ENCODE data around the gene DIS3L.
"Not testable (repeated sequence)": the region's sequence is repeated elsewhere in the genome, so short reads cannot be mapped to it uniquely, and the experiment has no call there.

DIS3L gene

GRCh38 chr15:66310786-66311185, 17.4 kb downstream of the DIS3L start:
- DNase-seq (ENCODE audit: low read depth): no peak

DNA sequence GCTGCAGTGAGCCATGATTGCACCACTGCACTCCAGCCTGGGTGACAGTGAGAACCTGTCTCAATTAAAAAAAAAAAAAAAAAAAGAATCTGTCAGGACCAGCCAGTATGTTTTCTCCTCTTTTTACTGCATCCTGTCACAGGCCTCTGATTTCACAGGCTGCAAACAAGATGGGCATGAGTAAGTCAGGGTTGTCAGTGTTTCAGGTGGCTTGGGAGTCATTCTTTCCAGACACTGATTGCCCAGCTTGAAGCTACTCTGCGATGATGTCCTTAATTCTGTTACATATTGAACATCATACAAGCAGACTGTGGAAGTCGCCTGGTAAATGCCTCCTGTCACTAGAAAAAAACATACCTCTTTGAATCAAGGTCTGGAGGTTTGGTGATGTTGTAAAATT, 18.8 kb downstream of the DIS3L start:
- DNase-seq (ENCODE audit: low read depth): no peak

GRCh38 chr15:66323312-66323928, 30.1 kb downstream of the DIS3L start:
- DNase-seq (ENCODE audit: low read depth): no peak

DNA sequence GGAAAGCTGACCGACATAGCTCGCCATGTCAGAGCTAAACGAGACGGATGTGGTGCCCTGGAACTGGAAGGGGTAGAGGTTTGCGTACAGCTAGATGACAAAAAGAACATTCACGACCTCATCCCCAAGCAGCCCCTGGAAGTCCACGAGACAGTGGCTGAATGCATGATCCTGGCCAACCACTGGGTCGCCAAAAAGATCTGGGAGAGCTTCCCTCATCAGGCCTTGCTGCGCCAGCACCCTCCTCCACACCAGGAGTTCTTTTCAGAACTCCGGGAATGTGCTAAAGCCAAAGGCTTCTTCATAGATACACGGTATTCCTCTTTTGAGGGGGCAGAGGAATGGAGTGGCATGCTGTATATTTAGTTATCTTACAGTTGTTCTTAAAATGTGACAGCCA, 32.7 kb downstream of the DIS3L start:
- DNase-seq (ENCODE audit: low read depth): no peak

- no peak for DNase-seq (ENCODE audit: low read depth)
Observed at GRCh38 chr15:66327736-66328135, 34.4 kb downstream of the DIS3L start.

- DNase-seq (ENCODE audit: low read depth): no peak
Observed at GRCh38 chr15:66328771-66329170, 35.4 kb downstream of the DIS3L start.

GRCh38 chr15:66348530-66348929, 55.2 kb downstream of the DIS3L start:
- DNase-seq (ENCODE audit: low read depth): not testable (repeated sequence)

DNA sequence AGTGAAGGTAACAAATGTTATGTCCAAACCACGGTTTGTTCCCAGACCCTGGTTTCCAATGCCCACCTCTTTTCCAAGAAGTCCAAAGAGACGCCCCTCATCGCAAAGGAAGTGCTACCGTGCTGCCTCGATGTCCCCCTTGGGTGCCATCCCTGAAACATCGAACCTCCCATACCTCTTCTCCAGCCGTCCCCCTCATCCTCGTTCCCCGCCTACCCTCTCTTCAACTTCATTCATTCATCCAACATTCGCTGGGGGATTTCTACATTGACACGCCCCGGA, 62.6 kb downstream of the DIS3L start:
- DNase-seq (ENCODE audit: low read depth): no peak

GRCh38 chr15:66356359-66357236, 63.2 kb downstream of the DIS3L start, which contains the start of gene TIPIN:
Gene TIPIN, minus strand, starts transcription at chr15:66356685. Its CDS starts 3,738 bp downstream, at chr15:66352947.
- peak; percentile 96 for DNase-seq (ENCODE audit: low read depth)

DNA sequence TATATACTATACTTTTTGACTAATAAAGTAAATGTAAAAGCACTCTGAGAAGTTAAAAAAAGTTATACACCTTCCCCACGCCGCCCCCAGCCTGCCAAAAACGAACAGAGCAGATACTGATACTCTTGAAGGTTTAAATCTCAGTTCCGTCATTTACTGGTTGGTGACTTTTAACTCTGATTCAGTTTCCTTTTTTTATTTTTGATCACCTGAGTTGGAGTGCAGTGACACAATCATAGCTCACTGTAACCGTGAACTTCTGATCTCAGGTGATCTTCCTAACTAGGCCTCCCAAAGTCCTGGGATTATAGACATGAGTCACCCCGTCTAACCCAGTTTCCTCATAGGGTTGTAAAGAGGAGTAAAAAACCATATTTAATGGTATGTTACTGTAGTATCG, 66.4 kb downstream of the DIS3L start:
- DNase-seq (ENCODE audit: low read depth): no peak

DNA sequence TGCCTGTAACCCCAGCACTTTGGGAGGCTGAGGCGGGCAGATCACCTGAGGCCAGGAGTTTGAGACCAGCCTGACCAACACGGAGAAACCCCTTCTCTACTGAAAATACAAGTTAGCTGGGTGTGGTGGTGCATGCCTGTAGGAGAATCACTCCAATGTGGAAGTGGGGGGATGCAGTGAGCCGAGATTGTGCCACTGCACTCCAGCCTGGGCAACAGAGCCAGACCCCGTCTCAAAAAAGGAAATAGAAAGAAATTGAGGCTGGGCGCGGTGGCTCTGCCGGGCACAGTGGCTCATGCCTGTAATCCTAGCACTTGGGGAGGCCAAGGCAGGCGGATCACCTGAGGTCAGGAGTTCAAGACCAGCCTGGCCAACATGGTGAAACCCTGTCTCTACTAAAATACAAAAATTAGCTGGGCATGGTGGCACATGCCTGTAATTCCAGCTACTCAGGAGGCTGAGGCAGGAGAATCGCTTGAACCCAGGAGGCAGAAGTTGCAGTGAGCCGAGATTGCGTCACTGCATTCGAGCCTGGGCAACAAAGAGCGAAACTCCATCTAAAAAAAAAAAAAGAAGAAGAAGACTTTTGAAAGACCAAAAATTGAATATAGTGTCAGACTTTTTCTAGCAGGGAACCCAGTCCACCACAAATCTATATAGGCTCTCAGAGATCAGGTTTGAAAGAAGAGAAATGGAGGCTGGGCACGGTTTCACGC, 68.5 kb downstream of the DIS3L start:
- DNase-seq (ENCODE audit: low read depth): not testable (repeated sequence)

DNA sequence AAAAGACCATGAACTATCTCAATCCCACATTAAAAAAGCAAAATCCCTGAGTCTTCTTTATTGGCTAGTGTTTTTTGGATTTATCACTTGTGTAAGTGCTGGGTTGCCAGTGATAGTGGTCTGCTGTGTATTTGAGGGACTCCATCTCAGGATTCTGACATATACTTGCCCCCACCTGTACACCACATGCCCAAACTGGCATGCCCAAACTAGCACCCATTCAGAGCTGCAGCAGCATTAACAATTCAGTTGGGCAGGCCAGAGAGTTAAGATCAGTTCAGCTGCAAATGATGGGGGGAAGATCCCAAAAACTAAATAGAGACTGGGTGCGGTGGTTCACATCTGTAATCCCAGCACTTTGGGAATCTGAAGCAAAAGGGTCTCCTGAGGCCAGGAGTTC, 69.4 kb downstream of the DIS3L start:
- DNase-seq (ENCODE audit: low read depth): no peak

DNA sequence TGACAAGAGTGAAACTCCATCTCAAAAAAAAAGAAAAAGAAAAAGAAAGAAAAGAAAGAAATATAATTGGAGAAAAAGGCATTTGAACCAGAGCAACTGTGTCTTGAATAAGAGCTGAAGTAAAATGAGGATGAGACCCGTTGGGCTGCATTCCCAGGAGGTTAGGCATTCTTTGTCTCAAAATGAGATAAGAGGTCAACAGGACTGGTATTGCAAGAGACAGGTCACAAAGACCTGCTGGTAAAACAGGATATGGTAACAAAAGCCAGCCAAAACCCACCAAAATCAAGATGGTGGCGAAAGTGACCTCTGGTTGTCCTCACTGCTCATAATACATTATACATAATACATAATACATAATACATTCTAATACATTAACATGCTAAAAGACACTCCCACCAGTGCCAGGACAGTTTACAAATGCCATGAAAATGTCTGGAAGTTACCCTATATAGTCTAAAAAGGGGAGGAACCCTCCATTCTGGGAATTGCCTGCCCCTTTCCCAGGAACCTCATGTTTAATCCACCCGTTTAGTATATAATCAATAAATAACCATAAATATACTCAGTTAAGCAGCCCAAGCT, 71.7 kb downstream of the DIS3L start:
- no peak for DNase-seq (ENCODE audit: low read depth)

DNA sequence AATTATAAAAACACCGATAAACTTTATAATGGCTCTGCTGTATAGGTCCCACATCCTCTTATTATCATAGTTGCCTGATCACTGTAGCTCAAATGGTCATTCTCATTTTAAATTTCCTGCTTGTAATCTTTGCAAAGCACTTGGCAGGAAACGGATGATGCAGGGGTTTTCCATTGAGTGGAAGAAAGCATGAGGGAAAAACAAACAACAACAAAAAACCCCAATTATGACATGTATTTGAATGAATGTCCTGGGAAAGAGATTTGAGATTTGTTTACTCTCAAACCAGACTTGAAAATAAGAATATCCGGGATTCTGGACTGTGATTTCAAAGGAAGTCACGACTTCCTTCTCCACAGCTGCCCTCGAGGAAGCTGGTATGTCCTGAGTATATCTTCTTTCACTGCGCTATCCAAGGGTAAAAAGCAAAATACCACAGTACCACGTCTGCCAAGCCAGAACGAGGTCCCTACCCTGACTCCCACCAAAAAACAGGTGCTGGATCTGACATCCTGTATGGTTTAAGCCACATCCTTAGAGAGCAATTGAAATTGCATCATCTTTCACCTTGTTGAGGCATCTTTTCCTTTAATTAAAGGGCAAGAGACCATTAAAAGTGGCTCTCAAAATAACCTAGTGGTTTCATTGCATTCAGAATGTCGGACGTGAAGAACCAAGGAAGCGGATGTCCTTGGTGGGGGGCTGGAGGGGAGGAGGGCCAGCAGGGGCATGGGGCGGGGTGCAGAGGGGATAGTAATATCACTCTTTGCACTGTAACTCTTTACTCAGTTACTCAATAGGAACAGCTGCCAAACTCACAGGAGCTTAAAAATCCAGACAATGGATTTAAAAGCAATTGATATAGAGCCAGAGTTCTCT, 76.6 kb downstream of the DIS3L start:
- no peak for DNase-seq (ENCODE audit: low read depth)

GRCh38 chr15:66374179-66374578, 80.8 kb downstream of the DIS3L start:
- DNase-seq (ENCODE audit: low read depth): no peak

- no peak for DNase-seq (ENCODE audit: low read depth)
Observed at GRCh38 chr15:66378814-66379430, 85.6 kb downstream of the DIS3L start.

GRCh38 chr15:66381376-66381775, 88.0 kb downstream of the DIS3L start:
- DNase-seq (ENCODE audit: low read depth): not testable (repeated sequence)

Measured in activated T-cell treated with anti-CD3 and anti-CD28 coated beads for 24 hours (primary cell).